Gastroesophageal sphincter (tissue), 3 donors: ENCODE results near the gene ISG15.

Source experiments
- EP300 ChIP-seq: sonication (generic); formaldehyde crosslinking; IDR thresholded peaks from one replicate; pipeline ENCODE4 v1.6.1; 2017; ENCODE audit warnings: antibody characterized with exemption, mild to moderate bottlenecking
- POLR2A ChIP-seq, 2 donors: fragments of 450-650 bp; IDR thresholded peaks; one replicate each; pipeline ENCODE4 v1.6.1; 2017; ENCODE audit warnings: antibody characterized with exemption in 2 of 2, mild to moderate bottlenecking in 2 of 2, moderate library complexity in 1 of 2
- POLR2AphosphoS5 ChIP-seq: sonication (generic); formaldehyde crosslinking; IDR thresholded peaks from one replicate; pipeline ENCODE4 v1.6.1; 2017; ENCODE audit warnings: antibody characterized with exemption
- TF ChIP-seq, protein P1 (sequence below), 4 experiments: fragments of 200-600 bp in 2 of 4; fragments of 450-650 bp in 2 of 4; sonication (generic) in 1 of 4; IDR thresholded peaks; one replicate each; pipeline ENCODE4 v1.5.1; 2017 to 2019; ENCODE audit warnings: antibody characterized with exemption in 4 of 4, mild to moderate bottlenecking in 2 of 4, moderate library complexity in 2 of 4

GRCh38 chr1:1035291-1035943, 22.1 kb downstream of the ISG15 start:
- TF ChIP-seq, protein P1, sequence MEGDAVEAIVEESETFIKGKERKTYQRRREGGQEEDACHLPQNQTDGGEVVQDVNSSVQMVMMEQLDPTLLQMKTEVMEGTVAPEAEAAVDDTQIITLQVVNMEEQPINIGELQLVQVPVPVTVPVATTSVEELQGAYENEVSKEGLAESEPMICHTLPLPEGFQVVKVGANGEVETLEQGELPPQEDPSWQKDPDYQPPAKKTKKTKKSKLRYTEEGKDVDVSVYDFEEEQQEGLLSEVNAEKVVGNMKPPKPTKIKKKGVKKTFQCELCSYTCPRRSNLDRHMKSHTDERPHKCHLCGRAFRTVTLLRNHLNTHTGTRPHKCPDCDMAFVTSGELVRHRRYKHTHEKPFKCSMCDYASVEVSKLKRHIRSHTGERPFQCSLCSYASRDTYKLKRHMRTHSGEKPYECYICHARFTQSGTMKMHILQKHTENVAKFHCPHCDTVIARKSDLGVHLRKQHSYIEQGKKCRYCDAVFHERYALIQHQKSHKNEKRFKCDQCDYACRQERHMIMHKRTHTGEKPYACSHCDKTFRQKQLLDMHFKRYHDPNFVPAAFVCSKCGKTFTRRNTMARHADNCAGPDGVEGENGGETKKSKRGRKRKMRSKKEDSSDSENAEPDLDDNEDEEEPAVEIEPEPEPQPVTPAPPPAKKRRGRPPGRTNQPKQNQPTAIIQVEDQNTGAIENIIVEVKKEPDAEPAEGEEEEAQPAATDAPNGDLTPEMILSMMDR (IDR thresholded peaks at IDR 0.05): no peak
- TF ChIP-seq POLR2AphosphoS5: no peak
- TF ChIP-seq POLR2A (IDR thresholded peaks at IDR 0.05): no peak
- no peak for TF ChIP-seq EP300
